H9 (cell line): ENCODE measurements around the gene KIF26B. TPM values are rescaled to one million over a fixed set of nuclear protein-coding genes. Genes with fewer than 3 reads are reported as not detected.

ENCODE experiments used
- DNase-seq: peaks from one replicate; pipeline ENCODE4 v3.0.0-alpha.2; 2017
- H2AFZ ChIP-seq: one replicate; pipeline ENCODE4 v1.6.1; 2013; ENCODE audit warnings: mild to moderate bottlenecking, low read length, control low read depth, moderate library complexity
- H2AK5ac ChIP-seq: 2 replicates; pipeline ENCODE4 v1.6.1; 2013; ENCODE audit warnings: low read length, control low read depth, mixed read lengths; ENCODE audit not compliant: insufficient read length
- H2BK120ac ChIP-seq: one replicate; pipeline ENCODE4 v1.6.1; 2013; ENCODE audit warnings: low read depth, mild to moderate bottlenecking, low read length, control low read depth, inconsistent platforms; ENCODE audit not compliant: poor library complexity, severe bottlenecking
- H2BK12ac ChIP-seq: 2 replicates; pipeline ENCODE4 v1.6.1; 2013; ENCODE audit warnings: low read length, control low read depth, mixed read lengths, low read depth; ENCODE audit not compliant: insufficient read length
- H2BK15ac ChIP-seq: 2 replicates; pipeline ENCODE4 v1.6.1; 2013; ENCODE audit warnings: low read depth, low read length, control low read depth
- H2BK20ac ChIP-seq: one replicate; pipeline ENCODE4 v1.6.1; 2013; ENCODE audit warnings: low read depth, mild to moderate bottlenecking, low read length, control low read depth, inconsistent platforms; ENCODE audit not compliant: poor library complexity, severe bottlenecking
- H2BK5ac ChIP-seq: 2 replicates; pipeline ENCODE4 v1.6.1; 2013; ENCODE audit warnings: low read length, control low read depth, mixed read lengths; ENCODE audit not compliant: insufficient read length
- H3K14ac ChIP-seq: 2 replicates; pipeline ENCODE4 v1.6.1; 2013; ENCODE audit warnings: low read length, control low read depth; ENCODE audit not compliant: insufficient read depth
- H3K18ac ChIP-seq: 2 replicates; pipeline ENCODE4 v1.6.1; 2013; ENCODE audit warnings: low read depth, mild to moderate bottlenecking, mixed read lengths, low read length, control low read depth; ENCODE audit not compliant: insufficient read length
- H3K23ac ChIP-seq: 2 replicates; pipeline ENCODE4 v1.6.1; 2013; ENCODE audit warnings: low read length, control low read depth, mixed read lengths, low read depth; ENCODE audit not compliant: insufficient read length
- H3K23me2 ChIP-seq: 2 replicates; pipeline ENCODE4 v1.6.1; 2013; ENCODE audit warnings: low read depth, mild to moderate bottlenecking, mixed read lengths, low read length, control low read depth; ENCODE audit not compliant: insufficient read length, poor library complexity, severe bottlenecking
- H3K27ac ChIP-seq: 2 replicates; pipeline ENCODE4 v1.5.1; 2013; ENCODE audit warnings: low read length, control low read depth, mixed read lengths, low read depth; ENCODE audit not compliant: insufficient read length
- H3K27me3 ChIP-seq: 2 replicates; pipeline ENCODE4 v1.6.1; 2013; ENCODE audit warnings: low read length, control low read depth, inconsistent platforms; ENCODE audit not compliant: insufficient read depth
- H3K4ac ChIP-seq: 2 replicates; pipeline ENCODE4 v1.6.1; 2013; ENCODE audit warnings: low read depth, mild to moderate bottlenecking, control low read depth, inconsistent platforms, low read length, moderate library complexity
- H3K4me1 ChIP-seq: 2 replicates; pipeline ENCODE4 v1.6.1; 2013; ENCODE audit warnings: low read length, control low read depth, inconsistent platforms; ENCODE audit not compliant: insufficient read depth
- H3K4me2 ChIP-seq: 2 replicates; pipeline ENCODE4 v1.6.1; 2013; ENCODE audit warnings: low read length, control low read depth, mixed read lengths; ENCODE audit not compliant: insufficient read length, insufficient read depth
- H3K56ac ChIP-seq: 2 replicates; pipeline ENCODE4 v1.6.1; 2013; ENCODE audit warnings: low read depth, mild to moderate bottlenecking, mixed read lengths, low read length, control low read depth; ENCODE audit not compliant: insufficient read length
- H3K79me1 ChIP-seq: 2 replicates; pipeline ENCODE4 v1.6.1; 2013; ENCODE audit warnings: low read depth, mild to moderate bottlenecking, moderate library complexity, low read length, control low read depth, inconsistent platforms; ENCODE audit not compliant: insufficient read depth, poor library complexity, severe bottlenecking
- H3K79me2 ChIP-seq: 2 replicates; pipeline ENCODE4 v1.6.1; 2013; ENCODE audit warnings: low read length, control low read depth, inconsistent platforms; ENCODE audit not compliant: insufficient read depth
- H3K9ac ChIP-seq: 2 replicates; pipeline ENCODE4 v1.6.1; 2013; ENCODE audit warnings: low read length, control low read depth, mixed read lengths; ENCODE audit not compliant: insufficient read length; ENCODE audit errors: extremely low read depth
- H3K9me3 ChIP-seq: one replicate; pipeline ENCODE4 v1.6.1; 2013; ENCODE audit warnings: low read depth, low read length, inconsistent platforms; ENCODE audit not compliant: control insufficient read depth
- H3T11ph ChIP-seq: one replicate; pipeline ENCODE4 v1.6.1; 2013; ENCODE audit warnings: mild to moderate bottlenecking, low read length, control low read depth, inconsistent platforms
- H4K20me1 ChIP-seq: one replicate; pipeline ENCODE4 v1.6.1; 2013; ENCODE audit not compliant: control insufficient read depth, insufficient read length, insufficient read depth
- H4K5ac ChIP-seq: 2 replicates; pipeline ENCODE4 v1.6.1; 2013; ENCODE audit warnings: low read depth, mild to moderate bottlenecking, mixed read lengths, low read length, control low read depth; ENCODE audit not compliant: insufficient read length
- H4K8ac ChIP-seq: replicated peaks from 2 replicates; pipeline ENCODE4 v1.6.1; 2013; ENCODE audit warnings: low read length, control low read depth, mixed read lengths, low read depth; ENCODE audit not compliant: insufficient read length
- H4K91ac ChIP-seq: 2 replicates; pipeline ENCODE4 v1.6.1; 2013; ENCODE audit warnings: low read depth, mild to moderate bottlenecking, moderate library complexity, mixed read lengths, low read length, control low read depth; ENCODE audit not compliant: insufficient read length
- H3K27ac Mint-ChIP-seq, 3 experiments: 2 replicates in 2 of 3; 3 replicates in 1 of 3; pipeline ENCODE4 v1.8.0; 2020 to 2021; ENCODE audit warnings: mixed read lengths in 3 of 3, mild to moderate bottlenecking in 1 of 3, moderate library complexity in 1 of 3
- H3K27me3 Mint-ChIP-seq: 2 replicates; pipeline ENCODE4 v1.8.0; 2021; ENCODE audit warnings: low read depth, mild to moderate bottlenecking, moderate library complexity, mixed read lengths
- H3K36me3 Mint-ChIP-seq, 3 experiments: 2 replicates in 2 of 3; 3 replicates in 1 of 3; pipeline ENCODE4 v1.8.0; 2020 to 2021; ENCODE audit warnings: low read depth in 3 of 3, mixed read lengths in 3 of 3; ENCODE audit not compliant: insufficient read depth in 1 of 3
- H3K4me1 Mint-ChIP-seq, 2 experiments: 2 replicates each; pipeline ENCODE4 v1.8.0; 2020; ENCODE audit warnings: mixed read lengths in 2 of 2
- H3K4me3 Mint-ChIP-seq, 2 experiments: 2 replicates in 1 of 2; 3 replicates in 1 of 2; pipeline ENCODE4 v1.8.0; 2020 to 2021; ENCODE audit warnings: mild to moderate bottlenecking in 2 of 2, mixed read lengths in 2 of 2, moderate library complexity in 1 of 2
- H3K9me3 Mint-ChIP-seq, 2 experiments: 2 replicates in 1 of 2; 3 replicates in 1 of 2; pipeline ENCODE4 v1.8.0; 2020; ENCODE audit warnings: mild to moderate bottlenecking in 2 of 2, mixed read lengths in 2 of 2, moderate library complexity in 1 of 2
- CTCF ChIP-seq: fragments of 200-600 bp; sonication (generic); conservative IDR thresholded peaks from 3 replicates; pipeline ENCODE4 v1.8.0; 2021; ENCODE audit warnings: antibody characterized with exemption, mild to moderate bottlenecking
- WGBS: extraction: QIAGEN DNeasy Blood & Tissue Kit; methylation state at CpG from one replicate; pipeline ENCODE4 v1.1.7; 2013; ENCODE audit warnings: missing lambda C conversion rate, low lambda C conversion rate, mixed read lengths; ENCODE audit not compliant: insufficient read length; ENCODE audit errors: extremely low coverage; 5-methylcytosine and 5-hydroxymethylcytosine counted together
- total RNA-seq: library from RNA; stranded (reverse); gene quantifications from 2 replicates; pipeline ENCODE4 v1.2.1, GENCODE V29; 2021

KIF26B gene
- total RNA-seq, 1 experiment from 2014 or later = 0.13 TPM

DNA sequence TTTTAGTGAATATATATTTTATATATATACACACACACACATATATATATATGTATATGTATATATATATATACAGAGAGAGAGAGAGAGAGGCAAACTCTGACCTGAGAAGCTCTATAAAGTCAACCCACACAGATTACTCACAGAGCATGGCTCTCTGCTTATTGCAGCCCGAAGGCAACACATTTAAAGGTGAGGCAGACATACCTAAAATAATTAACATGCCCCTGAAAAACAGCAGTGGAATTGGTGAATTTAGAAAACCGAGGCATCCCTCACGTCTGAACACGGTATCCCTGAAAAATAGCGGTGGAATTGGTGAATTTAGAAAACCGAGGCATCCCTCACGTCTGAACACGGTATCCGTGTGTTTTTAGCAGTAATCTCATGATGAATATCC is 228.2 kb downstream of the KIF26B start:
- peaks cover 26 to 29% of the 10 kb centered on the region in 2 experiments for H3K4me1 Mint-ChIP-seq
- no peak overlapping the region for H2AFZ ChIP-seq
- no peak overlapping the region; a peak in 1 of 7 replicates for H3K27ac Mint-ChIP-seq
- no peak overlapping the region for H3K4me3 Mint-ChIP-seq
- TF ChIP-seq CTCF = no peak
- no peaks in the 10 kb centered on the region for H3K23me2 ChIP-seq
- H3K79me1 ChIP-seq = no peaks in the 10 kb centered on the region
- no peaks in the 10 kb centered on the region for H3K9me3 ChIP-seq
- no peaks in the 10 kb centered on the region for H4K20me1 ChIP-seq
- H3K4me2 ChIP-seq = no peak overlapping the region
- H3K27me3 Mint-ChIP-seq = peaks cover 16% of the 10 kb centered on the region
- no peaks in the 10 kb centered on the region for H3K36me3 Mint-ChIP-seq
- H4K5ac ChIP-seq = no peak overlapping the region
- no peak overlapping the region for H3K9ac ChIP-seq
- H3T11ph ChIP-seq = no peak overlapping the region
- no peak overlapping the region for H3K14ac ChIP-seq
- peaks cover 5% of the 10 kb centered on the region; the same call in 1 of the 2 replicates for H3K4me1 ChIP-seq
- H2BK12ac ChIP-seq = no peak overlapping the region
- no peak overlapping the region for H4K8ac ChIP-seq
- H2AK5ac ChIP-seq = no peak overlapping the region
- no peak overlapping the region for H2BK5ac ChIP-seq
- no peak overlapping the region for H3K18ac ChIP-seq
- H4K91ac ChIP-seq = no peak overlapping the region
- H2BK120ac ChIP-seq = no peak overlapping the region
- H3K4ac ChIP-seq = no peak overlapping the region
- H2BK20ac ChIP-seq = no peak overlapping the region
- no peak overlapping the region for H3K27ac ChIP-seq
- H3K23ac ChIP-seq = no peak overlapping the region
- no peak overlapping the region for H3K56ac ChIP-seq
- H3K9me3 Mint-ChIP-seq = no peaks in the 10 kb centered on the region; a peak in 1 of 5 replicates
- WGBS = no CpG with 5 or more reads among the region's 9 CpGs
- H2BK15ac ChIP-seq = no peak overlapping the region
- H3K79me2 ChIP-seq = no peaks in the 10 kb centered on the region
- H3K27me3 ChIP-seq = no peaks in the 10 kb centered on the region
- no peak for DNase-seq
